Stimulated activated CD4-positive, alpha-beta T cell treated with anti-CD3 and anti-CD28 coated beads, Interleukin-12 subunit alpha, Interleukin-12 subunit beta, amount 100 ng/mL, for 48 hours (primary cell): ENCODE data around the gene ATPAF2.
"Not testable (repeated sequence)": the region's sequence is repeated elsewhere in the genome, so short reads cannot be mapped to it uniquely, and the experiment has no call there.

Experiments
- DNase-seq, 3 donors: peaks; one replicate each; pipeline ENCODE4 v3.0.0-alpha.2; 2020; ENCODE audit warnings: low read depth in 2 of 3, low spot score in 1 of 3

ATPAF2 gene

GRCh38 chr17:18014006-18014405, 25.0 kb downstream of the ATPAF2 start:
- DNase-seq, result no peak

GRCh38 chr17:18011286-18011685, 27.7 kb downstream of the ATPAF2 start:
- no peak for DNase-seq

GRCh38 chr17:18009609-18010420, 29.2 kb downstream of the ATPAF2 start:
- no peak for DNase-seq

GRCh38 chr17:18008496-18009268, 30.3 kb downstream of the ATPAF2 start:
- no peak for DNase-seq

- DNase-seq, result no peak
Observed at GRCh38 chr17:18006495-18007239, 32.3 kb downstream of the ATPAF2 start.

GRCh38 chr17:18005496-18005895, 33.5 kb downstream of the ATPAF2 start:
- DNase-seq, result no peak

- no peak for DNase-seq
Observed at GRCh38 chr17:18004884-18005305, 34.1 kb downstream of the ATPAF2 start.

GRCh38 chr17:18004345-18004744, 34.6 kb downstream of the ATPAF2 start:
- DNase-seq, result no peak

GRCh38 chr17:18002171-18002570, 36.8 kb downstream of the ATPAF2 start:
- no peak for DNase-seq

- no peak for DNase-seq
Observed at GRCh38 chr17:18000030-18000408, 38.9 kb downstream of the ATPAF2 start.

GRCh38 chr17:17999364-18000029, 39.5 kb downstream of the ATPAF2 start:
- DNase-seq, result no peak

GRCh38 chr17:17998934-17999333, 40.0 kb downstream of the ATPAF2 start:
- DNase-seq, result no peak

GRCh38 chr17:17995887-17996286, 43.1 kb downstream of the ATPAF2 start:
- not testable (repeated sequence) for DNase-seq

GRCh38 chr17:17994271-17995069, 44.5 kb downstream of the ATPAF2 start:
- DNase-seq, result peak in 1 of 3 donors; percentile 6

GRCh38 chr17:17993852-17994251, 45.1 kb downstream of the ATPAF2 start:
- DNase-seq, result no peak

GRCh38 chr17:17993366-17993765, 45.6 kb downstream of the ATPAF2 start:
- DNase-seq, result no peak

- DNase-seq, result no peak
Observed at GRCh38 chr17:17990282-17990681, 48.7 kb downstream of the ATPAF2 start.

- DNase-seq, result no peak
Observed at GRCh38 chr17:17989618-17990017, 49.4 kb downstream of the ATPAF2 start.

- DNase-seq, result no peak
Observed at GRCh38 chr17:17989081-17989480, 49.9 kb downstream of the ATPAF2 start.

- no peak for DNase-seq
Observed at GRCh38 chr17:17988427-17988945, 50.5 kb downstream of the ATPAF2 start.
